ENCODE data around the gene DCUN1D3.

Gene DCUN1D3

DNA sequence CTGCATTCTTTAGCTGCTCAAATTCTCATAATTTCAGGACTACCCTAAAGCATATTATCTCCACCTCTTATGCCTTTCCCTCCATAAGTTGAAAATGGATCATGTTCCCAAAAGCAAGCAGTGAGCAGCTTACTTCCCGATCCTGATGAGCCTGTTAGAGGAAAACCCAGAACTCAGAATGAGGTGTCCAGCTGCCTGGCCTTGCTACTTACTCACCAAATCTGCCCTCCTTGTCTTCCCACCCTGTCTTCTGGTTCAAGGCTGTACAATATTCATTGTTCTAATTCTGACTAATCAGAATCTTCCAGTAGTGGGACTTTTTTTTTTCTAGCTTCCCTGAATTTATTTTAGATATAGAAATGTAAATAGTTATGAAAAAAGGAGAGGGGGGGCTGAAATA, 11.2 kb upstream of the DCUN1D3 start:
- H3K36me3 ChIP-seq (ENCODE audit: insufficient read depth, low read length) = no peaks in the 10 kb centered on the region
- TF ChIP-seq FOXP2 (optimal IDR thresholded peaks at IDR 0.05; ENCODE audit: control extremely low read depth, extremely low read length, insufficient read depth) = no peak
- no peak overlapping the region for H3K4me3 ChIP-seq
- no peak overlapping the region for H3K9ac ChIP-seq (ENCODE audit: insufficient read length)
- H3K9me3 ChIP-seq (ENCODE audit: low read depth, low read length) = no peaks in the 10 kb centered on the region
- H3K27ac ChIP-seq = no peak overlapping the region
- DNase-seq (ENCODE audit: low read depth, low spot score) = no peak

DNA sequence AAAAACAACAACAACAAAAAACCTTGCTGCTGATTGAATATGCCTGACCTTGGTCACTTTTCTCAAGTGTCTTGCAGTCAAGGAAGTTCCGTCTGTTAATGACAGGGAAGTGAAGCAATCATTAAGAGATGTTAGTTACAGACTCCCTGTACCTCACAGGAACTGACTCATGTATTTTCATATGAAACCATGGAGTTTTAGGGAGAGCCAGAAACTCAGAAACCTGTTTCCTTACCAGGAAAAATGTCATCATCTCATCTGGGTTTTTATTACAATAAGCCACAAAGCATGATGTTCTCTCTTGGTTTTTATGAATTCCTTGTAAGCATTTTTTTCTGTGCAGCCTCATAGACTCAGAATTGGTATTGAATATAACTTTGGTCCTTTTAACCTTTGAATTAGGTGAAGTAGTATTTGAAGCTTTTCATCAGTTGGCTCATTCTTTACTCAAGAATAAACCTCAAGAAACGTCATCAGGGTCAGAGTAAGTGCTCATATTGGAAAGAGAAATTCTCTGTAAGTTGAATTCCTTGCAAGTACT, 10.7 kb upstream of the DCUN1D3 start:
- DNase-seq (ENCODE audit: low read depth, low spot score) = no peak
- Histone ChIP-seq H3K27ac (no peak overlapping the region), H3K4me3 (no peak overlapping the region), H3K9me3 (ENCODE audit: low read depth, low read length) (no peaks in the 10 kb centered on the region), H3K36me3 (ENCODE audit: insufficient read depth, low read length) (no peaks in the 10 kb centered on the region), H3K9ac (ENCODE audit: insufficient read length) (no peak overlapping the region)
- TF ChIP-seq POLR2AphosphoS5 (IDR thresholded peaks at IDR 0.05; ENCODE audit: borderline replicate concordance, low read depth, low read length) (no peak), FOXP2 (optimal IDR thresholded peaks at IDR 0.05; ENCODE audit: control extremely low read depth, extremely low read length, insufficient read depth) (no peak), EZH2 (IDR thresholded peaks at IDR 0.05) (no peak)

DNA sequence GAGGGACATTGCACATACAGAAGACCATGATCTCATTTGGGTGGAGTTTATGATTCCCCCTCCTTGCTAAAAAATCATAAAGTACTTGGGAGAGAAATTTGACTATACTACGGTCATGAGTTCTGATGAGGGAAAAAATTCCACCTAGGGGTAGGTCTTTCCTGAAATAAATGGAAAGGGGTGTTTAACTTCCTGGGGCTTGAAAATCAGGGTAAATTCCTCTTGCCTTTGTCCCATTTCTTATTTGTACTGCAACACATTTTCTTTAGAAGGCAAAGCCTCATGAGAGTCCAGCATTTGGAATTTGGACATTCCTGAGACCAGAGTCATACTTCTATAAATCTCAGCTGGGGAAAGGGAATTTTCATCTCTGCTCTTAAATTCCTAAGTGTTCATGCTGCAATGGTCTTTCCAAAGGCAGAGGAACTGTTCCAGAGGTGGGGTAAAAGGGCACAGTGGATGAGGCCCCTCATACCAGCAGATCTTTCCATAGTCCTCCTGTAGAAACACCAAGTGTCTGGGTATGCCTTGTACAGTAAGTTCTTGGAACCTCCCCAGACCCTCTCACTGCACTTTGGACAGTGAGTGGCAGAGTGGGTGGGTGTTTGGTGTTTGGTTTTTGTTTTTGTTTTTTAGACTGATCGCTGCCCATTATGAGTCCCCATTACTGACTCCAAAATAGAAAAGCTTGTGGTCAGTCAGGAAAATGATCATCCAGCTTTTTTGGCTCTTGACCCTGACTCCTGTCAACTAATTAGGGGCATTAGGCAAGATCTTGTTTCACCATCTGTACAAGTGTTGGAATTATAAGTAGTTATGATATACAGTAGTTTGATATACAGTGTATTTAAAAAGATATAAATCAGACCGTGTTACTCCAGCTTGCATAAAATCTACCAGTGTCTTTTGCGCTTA, 6.4 kb upstream of the DCUN1D3 start:
- no peak overlapping the region for H3K4me3 ChIP-seq
- no peak overlapping the region for H3K9ac ChIP-seq (ENCODE audit: insufficient read length)
- no peak overlapping the region for H3K27ac ChIP-seq
- no peaks in the 10 kb centered on the region for H3K9me3 ChIP-seq (ENCODE audit: low read depth, low read length)
- TF ChIP-seq EZH2 (IDR thresholded peaks at IDR 0.05) (no peak), POLR2AphosphoS5 (IDR thresholded peaks at IDR 0.05; ENCODE audit: borderline replicate concordance, low read depth, low read length) (no peak), FOXP2 (optimal IDR thresholded peaks at IDR 0.05; ENCODE audit: control extremely low read depth, extremely low read length, insufficient read depth) (no peak)
- no peaks in the 10 kb centered on the region for H3K36me3 ChIP-seq (ENCODE audit: insufficient read depth, low read length)
- DNase-seq (ENCODE audit: low read depth, low spot score) = no peak

DNA sequence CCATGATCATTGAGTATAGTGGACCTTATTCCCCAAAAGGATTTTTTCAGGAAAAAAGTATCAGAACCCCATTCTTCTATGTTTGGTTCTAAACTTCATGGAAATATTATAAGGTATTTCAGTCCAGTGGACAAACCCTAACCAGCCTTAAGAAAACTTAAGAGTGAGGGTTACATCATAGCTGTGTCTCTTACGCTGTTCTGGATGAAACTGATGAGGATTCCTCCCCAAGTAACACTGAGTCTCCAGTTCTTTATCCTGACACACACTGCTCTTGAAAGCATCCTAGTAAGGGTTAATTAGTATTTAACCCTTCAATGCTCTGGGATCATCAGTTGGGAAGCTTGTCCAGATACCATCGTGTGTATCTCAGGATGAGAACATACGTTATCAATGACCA, 5.4 kb upstream of the DCUN1D3 start:
- no peak overlapping the region for H3K27ac ChIP-seq
- no peak for DNase-seq (ENCODE audit: low read depth, low spot score)
- no peak for TF ChIP-seq FOXP2 (optimal IDR thresholded peaks at IDR 0.05; ENCODE audit: control extremely low read depth, extremely low read length, insufficient read depth)
- TF ChIP-seq EZH2 (IDR thresholded peaks at IDR 0.05) = no peak
- TF ChIP-seq POLR2AphosphoS5 (IDR thresholded peaks at IDR 0.05; ENCODE audit: borderline replicate concordance, low read depth, low read length) = no peak

DNA sequence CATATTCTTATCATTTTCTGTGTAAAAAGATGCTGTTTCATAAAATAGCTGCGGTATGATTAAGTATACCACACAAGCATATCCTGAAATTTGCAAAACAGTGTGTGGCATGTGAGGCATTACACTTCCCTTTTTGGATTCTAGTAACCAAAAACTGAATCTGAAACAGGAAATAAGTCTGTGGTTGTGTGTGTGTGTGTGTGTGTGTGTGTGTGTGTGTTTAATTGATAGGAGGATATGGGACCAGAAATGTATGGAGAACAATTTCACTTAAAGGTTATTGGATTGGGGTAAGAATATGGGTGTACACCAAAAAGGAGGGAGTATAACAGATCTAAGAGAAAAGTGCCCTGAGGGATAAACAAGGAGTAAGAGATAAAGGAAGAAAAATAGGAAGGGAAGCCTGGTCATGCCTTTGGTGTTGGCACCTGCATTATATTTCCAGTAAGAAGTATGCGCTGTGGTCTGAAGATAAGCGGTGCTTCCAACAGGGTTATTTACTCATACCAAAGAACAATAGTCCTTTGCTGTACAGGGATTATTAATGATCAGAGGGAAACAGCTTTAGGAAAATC, 4.4 kb upstream of the DCUN1D3 start:
- DNase-seq (ENCODE audit: low read depth, low spot score) = peak; percentile 16
- Histone ChIP-seq H3K4me3 (peak overlapping the region; percentile 21), H3K36me3 (ENCODE audit: insufficient read depth, low read length) (no peaks in the 10 kb centered on the region), H3K9me3 (ENCODE audit: low read depth, low read length) (no peaks in the 10 kb centered on the region), H3K9ac (ENCODE audit: insufficient read length) (no peak overlapping the region), H3K27ac (peak overlapping the region; percentile 61; the same call in 1 of the 2 replicates)
- no peak for TF ChIP-seq EZH2 (IDR thresholded peaks at IDR 0.05)
- no peak for TF ChIP-seq POLR2AphosphoS5 (IDR thresholded peaks at IDR 0.05; ENCODE audit: borderline replicate concordance, low read depth, low read length)
- no peak for TF ChIP-seq FOXP2 (optimal IDR thresholded peaks at IDR 0.05; ENCODE audit: control extremely low read depth, extremely low read length, insufficient read depth)

More for the DNA sequence above, 5.4 kb upstream of the DCUN1D3 start:
- Histone ChIP-seq H3K36me3 (ENCODE audit: insufficient read depth, low read length) (no peaks in the 10 kb centered on the region), H3K4me3 (no peak overlapping the region), H3K9me3 (ENCODE audit: low read depth, low read length) (no peaks in the 10 kb centered on the region), H3K9ac (ENCODE audit: insufficient read length) (no peak overlapping the region)

DNA sequence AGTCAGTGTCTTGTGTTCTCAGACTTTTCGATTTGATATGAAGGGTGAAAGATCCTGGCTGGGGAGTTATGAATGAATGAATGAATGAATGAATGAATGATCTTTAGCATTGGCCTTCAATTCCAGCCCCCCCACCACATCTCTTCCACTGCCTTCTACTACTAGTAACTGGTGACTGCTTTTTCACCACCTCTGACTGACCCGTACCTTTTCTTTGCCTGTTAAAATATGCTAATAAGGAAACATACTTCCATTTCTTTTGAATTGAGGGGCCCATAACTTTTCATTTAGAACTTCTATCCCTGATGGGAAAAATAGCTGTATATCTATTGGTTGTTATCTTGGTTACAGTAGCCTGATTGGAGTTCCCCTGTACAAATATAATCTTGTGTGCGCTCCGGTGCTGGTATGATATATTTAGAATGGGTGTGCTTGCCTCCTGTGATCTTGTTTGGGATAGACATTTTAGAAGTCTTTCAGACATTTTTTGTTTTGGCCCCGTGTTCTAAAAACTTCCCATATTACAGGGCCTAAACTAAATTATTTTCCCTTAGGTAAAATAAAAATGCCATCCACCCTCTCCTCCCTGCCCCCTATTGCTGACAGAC, 3.8 kb upstream of the DCUN1D3 start:
- Histone ChIP-seq H3K9ac (ENCODE audit: insufficient read length) (no peak overlapping the region), H3K27ac (peak overlapping the region; percentile 61; the same call in 1 of the 2 replicates), H3K36me3 (ENCODE audit: insufficient read depth, low read length) (no peaks in the 10 kb centered on the region), H3K4me3 (peak overlapping the region; percentile 21), H3K9me3 (ENCODE audit: low read depth, low read length) (no peaks in the 10 kb centered on the region)
- TF ChIP-seq EZH2 (IDR thresholded peaks at IDR 0.05) (no peak), POLR2AphosphoS5 (IDR thresholded peaks at IDR 0.05; ENCODE audit: borderline replicate concordance, low read depth, low read length) (no peak), FOXP2 (optimal IDR thresholded peaks at IDR 0.05; ENCODE audit: control extremely low read depth, extremely low read length, insufficient read depth) (no peak)
- no peak for DNase-seq (ENCODE audit: low read depth, low spot score)

DNA sequence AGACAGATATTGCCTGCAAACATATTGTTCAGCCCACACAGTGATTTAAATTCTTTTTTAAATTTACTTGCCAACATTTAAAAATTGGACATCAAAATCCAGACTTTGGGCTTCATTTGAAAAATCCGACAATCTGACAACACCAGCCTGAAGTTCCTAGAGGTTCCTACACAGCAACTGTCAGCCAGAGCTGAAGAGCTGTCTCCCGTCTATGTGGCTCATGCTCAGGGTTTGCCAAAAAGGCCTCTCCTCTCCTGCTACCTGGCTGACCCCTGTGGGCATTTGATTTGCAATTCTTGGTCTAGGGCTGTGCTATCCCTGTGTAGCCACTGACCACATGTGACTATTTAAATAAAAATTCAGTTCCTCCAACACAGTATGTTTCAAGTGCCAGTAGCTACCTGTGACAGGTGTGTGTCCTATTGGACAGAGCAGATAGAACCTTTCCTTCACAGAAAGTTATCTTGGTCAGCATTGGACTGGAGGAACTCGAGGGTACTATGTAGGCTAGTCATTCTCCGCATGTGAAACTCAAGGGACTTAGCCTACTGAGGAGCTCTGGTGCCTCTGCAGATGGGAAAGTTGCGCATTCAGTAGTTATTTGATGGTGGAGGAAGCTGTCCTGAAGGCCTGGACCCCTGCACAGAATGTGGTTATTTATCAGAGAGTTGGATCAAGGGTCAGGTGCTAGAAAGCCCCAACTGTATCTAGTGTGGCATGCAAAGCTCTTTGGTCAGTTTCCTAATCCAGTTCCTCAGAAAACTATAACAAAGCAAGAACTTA, 3.1 kb upstream of the DCUN1D3 start:
- TF ChIP-seq POLR2AphosphoS5 (IDR thresholded peaks at IDR 0.05; ENCODE audit: borderline replicate concordance, low read depth, low read length) (no peak), EZH2 (IDR thresholded peaks at IDR 0.05) (no peak), FOXP2 (optimal IDR thresholded peaks at IDR 0.05; ENCODE audit: control extremely low read depth, extremely low read length, insufficient read depth) (no peak)
- Histone ChIP-seq H3K9ac (ENCODE audit: insufficient read length) (no peak overlapping the region), H3K27ac (no peak overlapping the region)

More for the DNA sequence above, 3.1 kb upstream of the DCUN1D3 start:
- Histone ChIP-seq H3K36me3 (ENCODE audit: insufficient read depth, low read length) (no peaks in the 10 kb centered on the region), H3K4me3 (no peak overlapping the region), H3K9me3 (ENCODE audit: low read depth, low read length) (no peaks in the 10 kb centered on the region)
- DNase-seq (ENCODE audit: low read depth, low spot score) = no peak

Measured in SK-N-MC (cell line).